Neural progenitor cell (in vitro differentiated cells): ENCODE data around the gene TBC1D2B.

Experiments
- EZH2 ChIP-seq: fragments of 200-600 bp; sonication (generic); IDR thresholded peaks from 2 replicates; pipeline ENCODE4 v1.6.1; 2017; ENCODE audit warnings: antibody characterized with exemption, mild to moderate bottlenecking, moderate library complexity
- EZH2phosphoT487 ChIP-seq: fragments of 200-600 bp; sonication (generic); IDR thresholded peaks from 2 replicates; pipeline ENCODE4 v1.6.1; 2017; ENCODE audit warnings: antibody characterized with exemption
- TF ChIP-seq, protein P1 (sequence below): fragments of 200-600 bp; sonication (generic); IDR thresholded peaks from 2 replicates; pipeline ENCODE4 v1.5.1; 2017; ENCODE audit warnings: antibody characterized with exemption, mild to moderate bottlenecking

DNA sequence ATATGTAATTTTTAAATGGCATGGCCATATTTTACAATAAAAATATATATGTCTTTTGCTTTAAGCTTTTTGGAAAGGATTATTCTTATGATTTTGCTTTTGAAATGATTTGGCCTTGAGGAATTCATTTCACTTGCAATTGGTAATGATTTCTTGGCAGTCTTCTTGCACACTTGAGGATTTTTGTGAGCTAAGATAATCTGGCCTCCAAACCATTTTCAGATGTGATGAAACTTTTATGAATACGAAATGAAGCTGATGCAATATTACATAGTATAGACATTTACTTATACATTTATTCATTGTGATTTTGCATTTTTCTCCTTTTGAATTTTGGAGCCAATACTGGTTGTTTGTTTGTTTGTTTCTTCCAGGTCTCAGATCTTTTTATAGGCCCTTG, 8.4 kb upstream of the TBC1D2B start:
- TF ChIP-seq, protein P1, sequence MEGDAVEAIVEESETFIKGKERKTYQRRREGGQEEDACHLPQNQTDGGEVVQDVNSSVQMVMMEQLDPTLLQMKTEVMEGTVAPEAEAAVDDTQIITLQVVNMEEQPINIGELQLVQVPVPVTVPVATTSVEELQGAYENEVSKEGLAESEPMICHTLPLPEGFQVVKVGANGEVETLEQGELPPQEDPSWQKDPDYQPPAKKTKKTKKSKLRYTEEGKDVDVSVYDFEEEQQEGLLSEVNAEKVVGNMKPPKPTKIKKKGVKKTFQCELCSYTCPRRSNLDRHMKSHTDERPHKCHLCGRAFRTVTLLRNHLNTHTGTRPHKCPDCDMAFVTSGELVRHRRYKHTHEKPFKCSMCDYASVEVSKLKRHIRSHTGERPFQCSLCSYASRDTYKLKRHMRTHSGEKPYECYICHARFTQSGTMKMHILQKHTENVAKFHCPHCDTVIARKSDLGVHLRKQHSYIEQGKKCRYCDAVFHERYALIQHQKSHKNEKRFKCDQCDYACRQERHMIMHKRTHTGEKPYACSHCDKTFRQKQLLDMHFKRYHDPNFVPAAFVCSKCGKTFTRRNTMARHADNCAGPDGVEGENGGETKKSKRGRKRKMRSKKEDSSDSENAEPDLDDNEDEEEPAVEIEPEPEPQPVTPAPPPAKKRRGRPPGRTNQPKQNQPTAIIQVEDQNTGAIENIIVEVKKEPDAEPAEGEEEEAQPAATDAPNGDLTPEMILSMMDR: no peak
- no peak for TF ChIP-seq EZH2phosphoT487
- no peak for TF ChIP-seq EZH2
